Central memory CD8-positive, alpha-beta T cell (primary cell): ENCODE data around the gene NRXN3.
"Not testable (repeated sequence)": the region's sequence is repeated elsewhere in the genome, so short reads cannot be mapped to it uniquely, and the experiment has no call there.

Experiments
- ATAC-seq: fragments of 150-1000 bp; cut with Tn5 transposase; replicated peaks from 2 replicates; pipeline ENCODE4 v1.10.0; 2022; ENCODE audit warnings: mild to moderate bottlenecking, moderate FRiP score, moderate number of reproducible peaks; ENCODE audit not compliant: poor library complexity, severe bottlenecking; ENCODE audit errors: extremely low read depth
- DNase-seq, 2 donors: peaks; one replicate each; pipeline ENCODE4 v3.0.0; 2021; ENCODE audit warnings: low spot score in 2 of 2
- H3K27ac Mint-ChIP-seq: one replicate; pipeline ENCODE4 v1.8.0; 2022; ENCODE audit warnings: low read depth, mild to moderate bottlenecking, moderate library complexity, mixed read lengths
- H3K27me3 Mint-ChIP-seq: one replicate; pipeline ENCODE4 v1.8.0; 2022; ENCODE audit warnings: mixed read lengths
- H3K36me3 Mint-ChIP-seq: one replicate; pipeline ENCODE4 v1.8.0; 2022; ENCODE audit warnings: mild to moderate bottlenecking, moderate library complexity, mixed read lengths; ENCODE audit not compliant: insufficient read depth
- H3K4me1 Mint-ChIP-seq: one replicate; pipeline ENCODE4 v1.8.0; 2022; ENCODE audit warnings: mixed read lengths
- H3K4me3 Mint-ChIP-seq: one replicate; pipeline ENCODE4 v1.8.0; 2022; ENCODE audit warnings: mild to moderate bottlenecking, moderate library complexity, mixed read lengths
- H3K9me3 Mint-ChIP-seq: one replicate; pipeline ENCODE4 v1.8.0; 2022; ENCODE audit warnings: mixed read lengths

NRXN3 gene

DNA sequence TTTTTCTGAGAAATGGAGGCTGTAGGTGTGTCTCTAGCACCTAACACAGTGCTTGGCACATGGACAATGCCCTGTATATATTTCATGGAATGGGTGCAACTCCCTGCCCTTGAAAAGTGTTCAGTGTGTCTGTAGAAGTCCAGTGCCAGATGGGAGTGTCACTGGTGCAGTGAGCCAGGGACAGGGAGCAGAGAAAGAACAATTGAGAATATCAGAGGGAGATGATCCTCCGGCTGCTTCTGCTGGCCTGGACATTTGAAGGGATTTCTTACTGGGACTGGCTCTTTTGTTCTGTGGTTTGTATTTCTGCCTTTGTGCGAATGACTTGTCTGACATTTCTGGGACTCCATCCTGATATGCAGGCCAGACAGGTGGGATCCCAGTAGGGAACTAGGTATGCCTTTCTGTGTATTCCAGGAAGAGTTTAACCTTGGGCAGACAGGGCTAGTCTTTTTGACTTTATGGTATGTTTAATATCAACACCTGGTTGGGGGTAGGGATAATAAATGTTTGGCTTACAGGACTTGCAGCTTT, 328.0 kb downstream of the NRXN3 start:
- peaks cover 6% of the 10 kb centered on the region for H3K9me3 Mint-ChIP-seq
- no peak for ATAC-seq
- H3K27me3 Mint-ChIP-seq = no peaks in the 10 kb centered on the region
- no peaks in the 10 kb centered on the region for H3K36me3 Mint-ChIP-seq
- no peak overlapping the region for H3K4me3 Mint-ChIP-seq
- H3K4me1 Mint-ChIP-seq = no peaks in the 10 kb centered on the region
- no peak for DNase-seq
- no peak overlapping the region for H3K27ac Mint-ChIP-seq

DNA sequence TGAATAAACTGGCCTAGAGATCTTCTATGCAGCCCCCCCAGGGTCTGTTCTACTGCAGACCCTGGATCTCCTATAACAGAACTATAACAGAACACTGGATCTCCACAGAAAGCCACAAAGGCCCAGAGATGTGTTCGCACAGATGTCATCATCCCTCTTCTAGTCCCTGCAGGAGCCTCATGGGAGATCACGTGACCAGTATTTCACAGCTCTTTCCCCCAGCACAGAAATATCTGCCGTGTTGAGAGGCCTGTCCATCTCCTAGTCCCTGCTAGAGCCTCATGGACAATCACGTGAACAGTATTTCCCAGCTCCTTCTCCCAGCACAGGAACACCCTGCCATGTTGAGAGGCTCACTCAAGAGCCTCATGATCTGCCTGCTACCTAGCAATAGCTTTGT, 331.7 kb downstream of the NRXN3 start:
- no peaks in the 10 kb centered on the region for H3K4me1 Mint-ChIP-seq
- H3K9me3 Mint-ChIP-seq = peaks cover 6% of the 10 kb centered on the region
- H3K4me3 Mint-ChIP-seq = no peak overlapping the region
- ATAC-seq = no peak
- no peaks in the 10 kb centered on the region for H3K27me3 Mint-ChIP-seq
- no peak overlapping the region for H3K27ac Mint-ChIP-seq
- H3K36me3 Mint-ChIP-seq = no peaks in the 10 kb centered on the region
- no peak for DNase-seq

DNA sequence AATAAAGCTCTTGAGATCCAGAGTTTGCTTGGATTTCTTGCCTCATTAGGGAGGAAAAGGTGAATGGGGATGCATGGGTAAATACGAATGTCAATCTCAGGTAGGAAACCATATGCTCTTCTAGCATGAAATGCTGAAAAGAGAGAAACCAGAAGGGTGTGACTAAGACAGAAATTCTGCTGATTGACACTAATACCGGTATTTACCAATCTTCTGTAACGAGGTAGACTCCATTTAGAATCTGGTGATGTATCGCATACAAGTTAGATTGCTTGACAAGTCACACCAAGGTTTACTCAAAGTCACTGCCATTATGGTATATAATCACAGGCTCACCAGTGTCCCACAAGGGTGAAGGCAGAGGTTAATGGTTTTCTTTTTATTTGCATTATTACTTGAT, 337.9 kb downstream of the NRXN3 start:
- Mint-ChIP-seq H3K27ac (no peak overlapping the region), H3K4me3 (no peak overlapping the region), H3K27me3 (no peaks in the 10 kb centered on the region), H3K9me3 (peaks cover under 1% of the 10 kb centered on the region), H3K4me1 (no peaks in the 10 kb centered on the region), H3K36me3 (no peaks in the 10 kb centered on the region)
- DNase-seq (no peak), ATAC-seq (no peak)

- DNase-seq (no peak), ATAC-seq (no peak)
- H3K27ac Mint-ChIP-seq = no peak overlapping the region
- H3K27me3 Mint-ChIP-seq = no peaks in the 10 kb centered on the region
- H3K4me1 Mint-ChIP-seq = no peaks in the 10 kb centered on the region
- peaks cover 3% of the 10 kb centered on the region for H3K9me3 Mint-ChIP-seq
- H3K36me3 Mint-ChIP-seq = no peaks in the 10 kb centered on the region
- H3K4me3 Mint-ChIP-seq = no peak overlapping the region
These were observed 339.3 kb downstream of the NRXN3 start for GRCh38 chr14:78509516-78509915.

- Mint-ChIP-seq H3K27ac (no peak overlapping the region), H3K4me3 (no peak overlapping the region), H3K9me3 (peaks cover 6% of the 10 kb centered on the region), H3K36me3 (no peaks in the 10 kb centered on the region), H3K4me1 (no peaks in the 10 kb centered on the region), H3K27me3 (no peaks in the 10 kb centered on the region)
- DNase-seq = no peak
- ATAC-seq = no peak
These were observed 341.8 kb downstream of the NRXN3 start for GRCh38 chr14:78512021-78512420.

DNA sequence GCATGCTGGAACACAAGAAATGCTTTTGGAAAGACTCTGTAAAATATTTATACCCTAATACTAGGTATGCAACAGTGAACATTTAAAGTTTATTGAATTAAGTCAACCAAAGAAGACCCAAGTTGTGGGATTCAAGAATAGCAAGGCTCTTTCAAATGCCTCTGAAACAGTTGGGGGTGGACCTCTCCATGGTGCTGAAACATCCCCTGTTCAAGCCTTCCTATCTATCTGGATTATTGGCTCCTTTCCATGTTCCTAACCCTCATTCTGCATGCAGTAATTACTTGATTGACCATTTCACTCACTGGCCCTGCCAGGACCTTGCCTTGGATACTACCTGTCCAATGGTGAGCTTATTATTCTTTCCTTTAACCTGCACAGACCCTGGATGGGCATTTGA, 349.7 kb downstream of the NRXN3 start:
- H3K9me3 Mint-ChIP-seq = no peaks in the 10 kb centered on the region
- ATAC-seq (no peak), DNase-seq (no peak)
- no peaks in the 10 kb centered on the region for H3K36me3 Mint-ChIP-seq
- no peaks in the 10 kb centered on the region for H3K27me3 Mint-ChIP-seq
- no peaks in the 10 kb centered on the region for H3K4me1 Mint-ChIP-seq
- no peak overlapping the region for H3K27ac Mint-ChIP-seq
- H3K4me3 Mint-ChIP-seq = no peak overlapping the region

GRCh38 chr14:78524196-78524595, 354.0 kb downstream of the NRXN3 start:
- ATAC-seq (no peak), DNase-seq (no peak)
- Mint-ChIP-seq H3K27me3 (no peaks in the 10 kb centered on the region), H3K36me3 (no peaks in the 10 kb centered on the region), H3K4me1 (no peaks in the 10 kb centered on the region), H3K9me3 (peaks cover 7% of the 10 kb centered on the region), H3K4me3 (no peak overlapping the region), H3K27ac (no peak overlapping the region)

DNA sequence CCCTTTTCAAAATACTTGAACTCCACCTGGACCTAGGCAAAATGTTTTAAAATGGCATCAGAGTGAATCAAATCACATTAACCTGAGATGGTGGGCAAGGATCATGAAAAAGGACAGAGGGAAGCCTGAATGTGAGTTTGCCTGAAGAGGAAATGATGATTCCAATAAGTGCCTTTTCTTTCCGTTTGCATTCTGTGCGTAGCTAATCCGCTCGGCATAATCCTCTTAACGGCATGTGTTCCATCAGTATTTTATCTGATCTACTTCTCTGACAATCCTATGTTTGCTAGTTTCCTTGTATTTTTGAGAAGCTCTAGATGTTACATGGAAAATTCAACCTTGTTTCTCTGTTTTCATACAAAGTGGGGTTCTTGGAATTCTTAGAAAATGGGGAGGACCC, 354.6 kb downstream of the NRXN3 start:
- ATAC-seq (no peak), DNase-seq (no peak)
- H3K9me3 Mint-ChIP-seq = peaks cover 12% of the 10 kb centered on the region
- H3K27ac Mint-ChIP-seq = no peak overlapping the region
- no peaks in the 10 kb centered on the region for H3K36me3 Mint-ChIP-seq
- no peaks in the 10 kb centered on the region for H3K4me1 Mint-ChIP-seq
- H3K4me3 Mint-ChIP-seq = no peak overlapping the region
- H3K27me3 Mint-ChIP-seq = no peaks in the 10 kb centered on the region

GRCh38 chr14:78530078-78530477, 359.9 kb downstream of the NRXN3 start:
- peaks cover 26% of the 10 kb centered on the region for H3K9me3 Mint-ChIP-seq
- H3K27ac Mint-ChIP-seq = no peak overlapping the region
- H3K36me3 Mint-ChIP-seq = no peaks in the 10 kb centered on the region
- H3K4me3 Mint-ChIP-seq = no peak overlapping the region
- DNase-seq (no peak), ATAC-seq (no peak)
- H3K4me1 Mint-ChIP-seq = no peaks in the 10 kb centered on the region
- no peaks in the 10 kb centered on the region for H3K27me3 Mint-ChIP-seq

DNA sequence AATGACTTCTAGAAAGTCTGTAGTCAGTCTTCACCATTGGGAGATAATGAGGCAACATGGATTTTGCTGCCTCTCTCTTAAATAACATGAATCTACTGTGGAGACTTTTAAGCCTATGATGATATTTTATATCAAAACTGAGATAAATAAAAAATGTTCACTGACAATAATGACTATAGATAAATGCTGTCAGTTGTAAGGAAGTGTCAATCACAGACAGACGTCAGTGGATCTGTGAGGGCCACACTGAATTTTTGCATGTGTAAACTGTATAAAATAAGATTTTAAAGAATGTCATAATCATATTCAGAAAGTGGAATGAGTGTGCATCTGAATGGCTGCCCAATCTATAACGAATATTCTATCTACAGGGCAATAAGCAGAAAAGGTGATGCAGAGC, 364.0 kb downstream of the NRXN3 start:
- Mint-ChIP-seq H3K36me3 (no peaks in the 10 kb centered on the region), H3K9me3 (peaks cover 19% of the 10 kb centered on the region), H3K27ac (no peak overlapping the region), H3K27me3 (no peaks in the 10 kb centered on the region), H3K4me3 (no peak overlapping the region), H3K4me1 (no peaks in the 10 kb centered on the region)
- ATAC-seq (no peak), DNase-seq (no peak)

GRCh38 chr14:78535041-78535440, 364.9 kb downstream of the NRXN3 start:
- Mint-ChIP-seq H3K27me3 (no peaks in the 10 kb centered on the region), H3K4me3 (no peak overlapping the region), H3K4me1 (no peaks in the 10 kb centered on the region), H3K36me3 (no peaks in the 10 kb centered on the region), H3K9me3 (peaks cover 20% of the 10 kb centered on the region), H3K27ac (no peak overlapping the region)
- no peak for ATAC-seq
- DNase-seq = no peak

GRCh38 chr14:78541788-78542187, 371.6 kb downstream of the NRXN3 start:
- H3K27ac Mint-ChIP-seq, H3K4me3 Mint-ChIP-seq, H3K27me3 Mint-ChIP-seq, H3K4me1 Mint-ChIP-seq, ATAC-seq, DNase-seq, H3K36me3 Mint-ChIP-seq: not testable (repeated sequence)
- peaks cover 19% of the 10 kb centered on the region for H3K9me3 Mint-ChIP-seq

DNA sequence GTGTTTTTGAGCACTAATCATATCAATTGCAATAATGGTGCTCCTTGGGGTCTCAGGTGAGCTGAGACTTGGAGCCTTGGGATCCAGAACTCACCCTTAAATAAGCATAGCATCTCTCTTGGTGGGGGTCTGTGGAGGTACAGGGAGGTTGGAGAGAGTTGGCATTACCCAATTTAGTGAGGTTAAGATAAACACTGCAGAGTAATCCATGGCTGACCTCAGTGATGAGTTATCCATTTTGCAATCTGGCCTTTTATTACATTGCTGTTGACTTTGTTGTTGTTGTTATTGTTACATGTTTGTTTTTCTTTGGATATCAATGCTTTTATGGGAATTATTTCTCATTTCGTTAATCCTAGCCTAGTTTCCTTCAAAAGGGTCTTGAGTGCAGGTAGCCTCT, 373.3 kb downstream of the NRXN3 start:
- no peaks in the 10 kb centered on the region for H3K4me1 Mint-ChIP-seq
- no peaks in the 10 kb centered on the region for H3K27me3 Mint-ChIP-seq
- no peak overlapping the region for H3K27ac Mint-ChIP-seq
- peaks cover 19% of the 10 kb centered on the region for H3K9me3 Mint-ChIP-seq
- H3K36me3 Mint-ChIP-seq = no peaks in the 10 kb centered on the region
- ATAC-seq (no peak), DNase-seq (no peak)
- H3K4me3 Mint-ChIP-seq = no peak overlapping the region

DNA sequence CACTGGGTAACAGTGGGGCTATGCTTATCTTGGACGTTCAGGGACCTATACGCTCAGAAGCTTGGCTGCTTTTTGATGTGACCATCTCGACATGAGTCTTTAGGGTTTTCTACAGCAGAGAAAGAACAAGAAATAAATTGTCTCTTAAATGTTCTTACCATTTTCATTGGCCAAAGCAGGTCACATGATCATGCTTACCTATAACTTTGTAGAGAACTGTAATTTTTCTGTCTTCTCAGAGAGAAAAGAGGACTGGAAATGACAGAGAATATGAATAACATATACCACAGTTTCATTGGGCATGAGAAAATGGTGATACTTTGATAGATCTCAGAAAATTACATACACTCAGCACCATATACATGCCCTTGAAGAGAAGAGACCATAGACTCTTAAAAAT, 390.9 kb downstream of the NRXN3 start:
- no peaks in the 10 kb centered on the region for H3K9me3 Mint-ChIP-seq
- H3K36me3 Mint-ChIP-seq = peaks cover 2% of the 10 kb centered on the region
- H3K4me1 Mint-ChIP-seq = no peaks in the 10 kb centered on the region
- H3K27ac Mint-ChIP-seq = no peak overlapping the region
- ATAC-seq (no peak), DNase-seq (no peak)
- H3K4me3 Mint-ChIP-seq = no peak overlapping the region
- H3K27me3 Mint-ChIP-seq = no peaks in the 10 kb centered on the region
